ENCODE data around the gene SYT1. TPM values are rescaled to one million over a fixed set of nuclear protein-coding genes. Genes with fewer than 3 reads are reported as not detected.

The SYT1 gene
- total RNA-seq, 2 experiments from 2014 or later: not detected

- H3K36me3 ChIP-seq (ENCODE audit: insufficient read depth, low read length): no peaks in the 10 kb centered on the region
- TF ChIP-seq EZH2phosphoT487 (IDR thresholded peaks at IDR 0.05; ENCODE audit: borderline replicate concordance, low read depth, low read length): no peak
- ChIA-PET CTCF (ENCODE audit: unreplicated experiment) (no interaction called here), POLR2A (no interaction called here)
- no peaks in the 10 kb centered on the region for H3K79me2 ChIP-seq (ENCODE audit: insufficient read depth, low read depth, low read length)
- BruUV-seq (replicated peaks): no TSS peak
- no peak overlapping the region for H3K4me3 ChIP-seq (ENCODE audit: low read depth, low read length, poor library complexity, severe bottlenecking)
- H3K9me3 ChIP-seq (ENCODE audit: low read length): no peaks in the 10 kb centered on the region
- intact Hi-C loops (cut with micrococcal nuclease; ENCODE audit: unreplicated experiment): no loop called here
- no peak for DNase-seq (ENCODE audit: low spot score)
- H3K27ac ChIP-seq (ENCODE audit: low read depth, low read length, poor library complexity, severe bottlenecking): no peak overlapping the region
- no peak overlapping the region for H2AFZ ChIP-seq (ENCODE audit: low read length)
- H3K9me2 ChIP-seq (ENCODE audit: insufficient read depth, low read length): no peaks in the 10 kb centered on the region
- H3K4me2 ChIP-seq (ENCODE audit: low read length): no peak overlapping the region
- no peaks in the 10 kb centered on the region for H4K20me1 ChIP-seq (ENCODE audit: insufficient read depth, low read length)
- no peaks in the 10 kb centered on the region for H3K4me1 ChIP-seq (ENCODE audit: insufficient read depth, low read length, poor library complexity, severe bottlenecking)
Measured at GRCh38 chr12:79307340-79307739, 442.8 kb downstream of the SYT1 start.

- Histone ChIP-seq H3K27ac (ENCODE audit: low read depth, low read length, poor library complexity, severe bottlenecking) (no peak overlapping the region), H3K4me2 (ENCODE audit: low read length) (no peak overlapping the region), H3K9me2 (ENCODE audit: insufficient read depth, low read length) (no peaks in the 10 kb centered on the region), H3K79me2 (ENCODE audit: insufficient read depth, low read depth, low read length) (no peaks in the 10 kb centered on the region), H3K9me3 (ENCODE audit: low read length) (no peaks in the 10 kb centered on the region), H2AFZ (ENCODE audit: low read length) (no peak overlapping the region), H4K20me1 (ENCODE audit: insufficient read depth, low read length) (no peaks in the 10 kb centered on the region), H3K36me3 (ENCODE audit: insufficient read depth, low read length) (no peaks in the 10 kb centered on the region), H3K4me3 (ENCODE audit: low read depth, low read length, poor library complexity, severe bottlenecking) (no peak overlapping the region), H3K4me1 (ENCODE audit: insufficient read depth, low read length, poor library complexity, severe bottlenecking) (no peaks in the 10 kb centered on the region)
- intact Hi-C loops (cut with micrococcal nuclease; ENCODE audit: unreplicated experiment): no loop called here
- DNase-seq (ENCODE audit: low spot score): no peak
- no TSS peak for BruUV-seq (replicated peaks)
- ChIA-PET CTCF (ENCODE audit: unreplicated experiment) (no interaction called here), POLR2A (no interaction called here)
- no peak for TF ChIP-seq CTCF (conservative IDR thresholded peaks at IDR 0.05; ENCODE audit: low read length)
- TF ChIP-seq EZH2phosphoT487 (IDR thresholded peaks at IDR 0.05; ENCODE audit: borderline replicate concordance, low read depth, low read length): no peak
Measured at GRCh38 chr12:79309039-79309438, 444.5 kb downstream of the SYT1 start.

GRCh38 chr12:79317179-79317847, 452.7 kb downstream of the SYT1 start:
- H3K36me3 ChIP-seq (ENCODE audit: insufficient read depth, low read length): no peaks in the 10 kb centered on the region
- H2AFZ ChIP-seq (ENCODE audit: low read length): no peak overlapping the region
- H4K20me1 ChIP-seq (ENCODE audit: insufficient read depth, low read length): no peaks in the 10 kb centered on the region
- no peak overlapping the region for H3K4me3 ChIP-seq (ENCODE audit: low read depth, low read length, poor library complexity, severe bottlenecking)
- no peaks in the 10 kb centered on the region for H3K4me1 ChIP-seq (ENCODE audit: insufficient read depth, low read length, poor library complexity, severe bottlenecking)
- no peak for TF ChIP-seq CTCF (conservative IDR thresholded peaks at IDR 0.05; ENCODE audit: low read length)
- no peak for TF ChIP-seq EZH2phosphoT487 (IDR thresholded peaks at IDR 0.05; ENCODE audit: borderline replicate concordance, low read depth, low read length)
- ChIA-PET POLR2A (no interaction called here), CTCF (ENCODE audit: unreplicated experiment) (no interaction called here)
- no peak for DNase-seq (ENCODE audit: low spot score)
- no peak overlapping the region for H3K4me2 ChIP-seq (ENCODE audit: low read length)
- H3K79me2 ChIP-seq (ENCODE audit: insufficient read depth, low read depth, low read length): no peaks in the 10 kb centered on the region
- intact Hi-C loops (cut with micrococcal nuclease; ENCODE audit: unreplicated experiment): no loop called here
- H3K27ac ChIP-seq (ENCODE audit: low read depth, low read length, poor library complexity, severe bottlenecking): no peak overlapping the region
- H3K9me3 ChIP-seq (ENCODE audit: low read length): no peaks in the 10 kb centered on the region
- no peaks in the 10 kb centered on the region for H3K9me2 ChIP-seq (ENCODE audit: insufficient read depth, low read length)
- BruUV-seq (replicated peaks): no TSS peak

All from OCI-LY7 (cell line).